Kidney epithelial cell (primary cell): ENCODE results near the gene COL13A1. TPM values are rescaled to one million over a fixed set of nuclear protein-coding genes. Genes with fewer than 3 reads are reported as not detected.

ENCODE experiments used
- DNase-seq: peaks from one replicate; pipeline ENCODE4 v3.0.0-alpha.2; 2010; ENCODE audit warnings: low read depth
- H3K27me3 ChIP-seq: 2 replicates; pipeline ENCODE4 v1.6.0; 2011; ENCODE audit warnings: low read length; ENCODE audit not compliant: control insufficient read depth, insufficient read depth
- H3K36me3 ChIP-seq: 2 replicates; pipeline ENCODE4 v1.5.1; 2011; ENCODE audit warnings: low read length; ENCODE audit not compliant: control insufficient read depth, insufficient read depth
- H3K4me3 ChIP-seq: 2 replicates; pipeline ENCODE4 v1.5.1; 2011; ENCODE audit warnings: low read depth, mild to moderate bottlenecking, control low read depth, low read length
- total RNA-seq: library from RNA; depleted of rRNA; stranded (reverse); fragments of >200 nt; gene quantifications from 2 replicates; pipeline ENCODE4 v1.2.3, GENCODE V29; 2015
- TF ChIP-seq, protein P1 (sequence below): IDR thresholded peaks from 2 replicates; pipeline ENCODE4 v1.5.1; 2011; ENCODE audit warnings: mild to moderate bottlenecking, moderate library complexity, low read length, control low read depth, inconsistent platforms; ENCODE audit not compliant: insufficient read depth, poor library complexity, severe bottlenecking

COL13A1 gene
- total RNA-seq, 1 donor from 2014 or later: 1.7 TPM

DNA sequence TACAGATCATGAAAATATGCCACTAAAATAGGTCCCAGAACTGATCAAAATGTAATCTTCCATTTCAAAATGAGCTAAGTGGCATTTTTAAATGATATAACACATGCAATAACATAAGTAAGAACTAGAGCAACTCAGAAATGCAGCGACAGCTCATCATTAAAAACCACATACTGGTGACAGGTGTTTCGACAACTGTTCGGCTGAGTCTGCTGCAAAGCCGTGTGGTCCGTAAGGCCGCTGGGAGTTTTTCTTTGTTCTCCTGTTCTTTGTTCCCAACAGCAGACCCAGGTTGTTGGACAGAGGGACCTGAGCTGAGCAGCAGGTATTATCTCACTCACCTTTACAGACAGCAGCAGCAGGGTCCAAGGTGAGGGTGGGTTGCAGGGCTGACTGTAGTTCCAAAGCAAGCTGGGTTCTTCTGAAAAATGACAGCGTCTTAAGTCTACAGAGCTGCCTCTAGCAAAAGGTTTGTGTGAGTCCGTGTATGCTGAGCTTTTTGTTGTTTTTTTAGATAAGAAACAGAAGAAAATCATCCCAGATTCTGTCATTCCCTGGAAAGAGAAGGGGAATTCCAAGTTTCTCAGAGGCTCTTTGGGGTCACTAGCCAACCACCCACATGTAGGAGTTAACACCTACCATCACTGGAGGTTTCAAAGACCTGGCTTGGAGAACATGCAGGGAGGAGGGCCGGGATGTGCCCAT is 205.6 kb downstream of the COL13A1 start:
- Histone ChIP-seq H3K27me3 (peaks cover 4% of the 10 kb centered on the region), H3K36me3 (no peaks in the 10 kb centered on the region), H3K4me3 (no peak overlapping the region)
- TF ChIP-seq, protein P1, sequence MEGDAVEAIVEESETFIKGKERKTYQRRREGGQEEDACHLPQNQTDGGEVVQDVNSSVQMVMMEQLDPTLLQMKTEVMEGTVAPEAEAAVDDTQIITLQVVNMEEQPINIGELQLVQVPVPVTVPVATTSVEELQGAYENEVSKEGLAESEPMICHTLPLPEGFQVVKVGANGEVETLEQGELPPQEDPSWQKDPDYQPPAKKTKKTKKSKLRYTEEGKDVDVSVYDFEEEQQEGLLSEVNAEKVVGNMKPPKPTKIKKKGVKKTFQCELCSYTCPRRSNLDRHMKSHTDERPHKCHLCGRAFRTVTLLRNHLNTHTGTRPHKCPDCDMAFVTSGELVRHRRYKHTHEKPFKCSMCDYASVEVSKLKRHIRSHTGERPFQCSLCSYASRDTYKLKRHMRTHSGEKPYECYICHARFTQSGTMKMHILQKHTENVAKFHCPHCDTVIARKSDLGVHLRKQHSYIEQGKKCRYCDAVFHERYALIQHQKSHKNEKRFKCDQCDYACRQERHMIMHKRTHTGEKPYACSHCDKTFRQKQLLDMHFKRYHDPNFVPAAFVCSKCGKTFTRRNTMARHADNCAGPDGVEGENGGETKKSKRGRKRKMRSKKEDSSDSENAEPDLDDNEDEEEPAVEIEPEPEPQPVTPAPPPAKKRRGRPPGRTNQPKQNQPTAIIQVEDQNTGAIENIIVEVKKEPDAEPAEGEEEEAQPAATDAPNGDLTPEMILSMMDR: no peak
- DNase-seq: no peak

Other genes starting within 250 kb of the COL13A1 start
- not detected in 2 replicates for gene NEUROG3, start 228.5 kb upstream of the COL13A1 start, total RNA-seq
- 10.3 and 14.0 TPM in 2 replicates for gene FAM241B, start 171.7 kb upstream of the COL13A1 start, total RNA-seq